H1 (cell line): ENCODE measurements around the gene LCOR. TPM values are rescaled to one million over a fixed set of nuclear protein-coding genes. Genes with fewer than 3 reads are reported as not detected.

ENCODE experiments used
- CTCF ChIA-PET: fragments of 300-600 bp; sonication (Branson Sonifier 250); formaldehyde crosslinking; loops from one replicate; lab custom pipeline; 2021; ENCODE audit not compliant: partially characterized antibody; lab: Charles Lee
- POLR2A ChIA-PET: fragments of 300-600 bp; sonication (Branson Sonifier 250); formaldehyde crosslinking; loops from one replicate; lab custom pipeline; 2021; ENCODE audit warnings: inconsistent platforms; ENCODE audit not compliant: partially characterized antibody; lab: Charles Lee
- DNase-seq, 2 experiments: peaks; one replicate each; pipeline versions ENCODE4 v3.0.0 to v3.0.0-alpha.2; 2010 to 2022; ENCODE audit warnings: low spot score in 2 of 2, low read depth in 1 of 2, mixed read lengths in 1 of 2
- FAIRE-seq: peaks from 2 replicates; lab custom pipeline; 2011; peaks lifted over from hg19 to GRCh38; lab: Jason Lieb, UNC
- H2AFZ ChIP-seq: 2 replicates; pipeline ENCODE4 v1.8.1; 2012; ENCODE audit warnings: low read length, inconsistent platforms
- H2AK5ac ChIP-seq: 2 replicates; pipeline ENCODE4 v1.6.1; 2013; ENCODE audit warnings: low read depth, low read length
- H2BK120ac ChIP-seq: replicated peaks from 2 replicates; pipeline ENCODE3; 2013; ENCODE audit warnings: low read depth, low read length, inconsistent platforms
- H2BK12ac ChIP-seq: 2 replicates; pipeline ENCODE4 v1.6.1; 2013; ENCODE audit warnings: low read depth, low read length
- H2BK15ac ChIP-seq: 2 replicates; pipeline ENCODE4 v1.6.1; 2013; ENCODE audit warnings: low read length
- H2BK20ac ChIP-seq: 2 replicates; pipeline ENCODE4 v1.6.1; 2013; ENCODE audit warnings: low read length
- H2BK5ac ChIP-seq: 2 replicates; pipeline ENCODE4 v1.6.1; 2013; ENCODE audit warnings: low read depth, low read length
- H3K14ac ChIP-seq: 2 replicates; pipeline ENCODE4 v1.6.1; 2013; ENCODE audit warnings: inconsistent platforms; ENCODE audit not compliant: insufficient read length
- H3K18ac ChIP-seq: 2 replicates; pipeline ENCODE4 v1.6.1; 2013; ENCODE audit warnings: low read length; ENCODE audit errors: extremely low read depth
- H3K23ac ChIP-seq: 2 replicates; pipeline ENCODE4 v1.6.1; 2013; ENCODE audit warnings: inconsistent platforms; ENCODE audit not compliant: insufficient read length
- H3K23me2 ChIP-seq: 2 replicates; pipeline ENCODE4 v1.6.1; 2013; ENCODE audit warnings: low read depth, low read length
- H3K27ac ChIP-seq: 2 replicates; pipeline ENCODE4 v1.6.1; 2011; ENCODE audit warnings: low read depth, low read length, inconsistent platforms
- H3K27me3 ChIP-seq, 4 experiments: replicated peaks in 1 of 4; 1 replicate in 1 of 4; 2 replicates in 3 of 4; pipeline versions ENCODE4 v1.6.1 to v1.8.1; 2011 to 2013; ENCODE audit warnings: low read length in 3 of 4, mild to moderate bottlenecking in 3 of 4, inconsistent platforms in 2 of 4, mixed read lengths in 2 of 4, moderate library complexity in 1 of 4; ENCODE audit not compliant: control insufficient read depth in 3 of 4, insufficient read depth in 3 of 4; ENCODE audit errors: extremely low read depth in 1 of 4
- H3K36me3 ChIP-seq, 4 experiments: 2 replicates each; pipeline versions ENCODE4 v1.6.1 to v1.8.1; 2011 to 2013; ENCODE audit warnings: mild to moderate bottlenecking in 4 of 4, low read length in 3 of 4, moderate library complexity in 2 of 4, control low read depth in 1 of 4, inconsistent platforms in 1 of 4; ENCODE audit not compliant: insufficient read depth in 4 of 4, control insufficient read depth in 2 of 4
- H3K4ac ChIP-seq: replicated peaks from 2 replicates; pipeline ENCODE3; 2013; ENCODE audit warnings: low read length, low read depth, mixed read lengths, inconsistent platforms; ENCODE audit not compliant: insufficient read length
- H3K4me1 ChIP-seq, 4 experiments: replicated peaks in 1 of 4; 1 replicate in 1 of 4; 2 replicates in 3 of 4; pipeline versions ENCODE4 v1.6.1 to v1.8.1; 2011 to 2013; ENCODE audit warnings: low read length in 3 of 4, inconsistent platforms in 2 of 4, mixed read lengths in 1 of 4; ENCODE audit not compliant: insufficient read depth in 4 of 4, control insufficient read depth in 3 of 4
- H3K4me2 ChIP-seq, 2 experiments: 2 replicates each; pipeline versions ENCODE4 v1.6.1 to v1.8.1; 2011 to 2013; ENCODE audit warnings: low read depth in 2 of 2, low read length in 2 of 2, control low read depth in 1 of 2, inconsistent platforms in 1 of 2, mild to moderate bottlenecking in 1 of 2; ENCODE audit not compliant: insufficient read depth in 1 of 2
- H3K4me3 ChIP-seq, 4 experiments: fragments of 200-600, 300-600 bp in 1 of 4; sonication (generic), shearing (Covaris generic), sonication (Bioruptor Twin) in 1 of 4; 2 replicates each; pipeline versions ENCODE4 v1.5.1 to v1.8.1; 2011 to 2016; ENCODE audit warnings: low read length in 4 of 4, low read depth in 3 of 4, control low read depth in 2 of 4, inconsistent platforms in 2 of 4, mild to moderate bottlenecking in 2 of 4, mixed read lengths in 1 of 4, moderate library complexity in 1 of 4; ENCODE audit not compliant: insufficient read depth in 2 of 4; ENCODE audit errors: extremely low read depth in 1 of 4
- H3K56ac ChIP-seq: replicated peaks from 2 replicates; pipeline ENCODE3; 2013; ENCODE audit warnings: low read depth, mild to moderate bottlenecking, mixed read lengths, low read length, inconsistent platforms; ENCODE audit not compliant: insufficient read length
- H3K79me1 ChIP-seq: 2 replicates; pipeline ENCODE4 v1.6.1; 2013; ENCODE audit warnings: low read depth, low read length, control low read depth
- H3K79me2 ChIP-seq, 2 experiments: 2 replicates each; pipeline versions ENCODE4 v1.6.1 to v1.8.1; 2012 to 2013; ENCODE audit warnings: low read length in 2 of 2, mild to moderate bottlenecking in 2 of 2, inconsistent platforms in 1 of 2; ENCODE audit not compliant: insufficient read depth in 2 of 2, control insufficient read depth in 1 of 2
- H3K9ac ChIP-seq, 4 experiments: replicated peaks in 1 of 4; 1 replicate in 1 of 4; 2 replicates in 3 of 4; pipeline versions ENCODE4 v1.6.1 to v1.8.1; 2011 to 2013; ENCODE audit warnings: low read depth in 3 of 4, low read length in 3 of 4, control low read depth in 2 of 4, mild to moderate bottlenecking in 2 of 4, moderate library complexity in 2 of 4, inconsistent platforms in 1 of 4; ENCODE audit errors: extremely low read depth in 1 of 4
- H3K9me3 ChIP-seq, 2 experiments: 2 replicates each; pipeline versions ENCODE4 v1.6.1 to v1.8.1; 2012 to 2013; ENCODE audit warnings: mild to moderate bottlenecking in 2 of 2, moderate library complexity in 2 of 2, control low read depth in 1 of 2, inconsistent platforms in 1 of 2, low read depth in 1 of 2, low read length in 1 of 2, mixed read lengths in 1 of 2; ENCODE audit not compliant: insufficient read depth in 2 of 2
- H4K20me1 ChIP-seq, 2 experiments: replicated peaks in 1 of 2; 2 replicates each; pipeline versions ENCODE3 to v1.8.1; 2011 to 2013; ENCODE audit warnings: inconsistent platforms in 2 of 2, low read length in 2 of 2, mild to moderate bottlenecking in 1 of 2; ENCODE audit not compliant: insufficient read depth in 2 of 2, control insufficient read depth in 1 of 2
- H4K5ac ChIP-seq: 2 replicates; pipeline ENCODE4 v1.6.1; 2013; ENCODE audit warnings: low read length, low read depth, mixed read lengths, inconsistent platforms; ENCODE audit not compliant: insufficient read length
- H4K8ac ChIP-seq: 2 replicates; pipeline ENCODE4 v1.8.0; 2013; ENCODE audit warnings: mild to moderate bottlenecking, moderate library complexity, low read length, inconsistent platforms; ENCODE audit not compliant: insufficient read depth; ENCODE audit errors: extremely low read depth
- H4K91ac ChIP-seq: replicated peaks from 2 replicates; pipeline ENCODE3; 2013; ENCODE audit warnings: low read length, mixed read lengths, inconsistent platforms; ENCODE audit not compliant: insufficient read length
- EP300 ChIP-seq, 2 experiments: IDR thresholded peaks; 1 replicate in 1 of 2; 2 replicates in 1 of 2; pipeline ENCODE4 v1.6.1; 2011 to 2012; ENCODE audit warnings: low read depth in 2 of 2, low read length in 2 of 2, mild to moderate bottlenecking in 2 of 2, borderline replicate concordance in 1 of 2, inconsistent platforms in 1 of 2, moderate library complexity in 1 of 2
- SP4 ChIP-seq: IDR thresholded peaks from 2 replicates; pipeline ENCODE4 v1.6.1; 2012; ENCODE audit warnings: low read length, inconsistent platforms
- USF2 ChIP-seq: IDR thresholded peaks from 2 replicates; pipeline ENCODE4 v1.6.1; 2011; ENCODE audit warnings: low read length, improper control_type of control experiment
- WGBS, 2 experiments: shearing (Covaris generic) in 1 of 2; methylation state at CpG; one replicate each; pipeline versions ENCODE4 v1.1.6 to v1.1.7; 2013 to 2015; ENCODE audit warnings: low lambda C conversion rate in 2 of 2, mixed read lengths in 2 of 2, inconsistent platforms in 1 of 2, low coverage in 1 of 2, missing lambda C conversion rate in 1 of 2; ENCODE audit not compliant: insufficient replicate concordance in 2 of 2, insufficient coverage in 1 of 2, insufficient read length in 1 of 2; ENCODE audit errors: extremely low coverage in 1 of 2, missing lambda C conversion rate in 1 of 2; 5-methylcytosine and 5-hydroxymethylcytosine counted together
- polyA plus RNA-seq, 7 experiments: library from polyadenylated mRNA; depleted of rRNA in 3 of 7; stranded (reverse) in 5 of 7; unstranded in 2 of 7; fragments of >200 nt in 5 of 7; fragments of 200-250 nt in 2 of 7; gene quantifications; 1 replicate in 5 of 7; 2 replicates in 1 of 7; 4 replicates in 1 of 7; pipeline versions ENCODE4 v1.2.1 to v1.2.3, GENCODE V29; 2011 to 2013; ENCODE audit warnings: missing spikeins in 2 of 7, mixed read lengths in 2 of 7
- total RNA-seq: library from RNA; stranded (reverse); fragmentation: NEBNext Ultra II Directional; extraction: Animal tissue kit (Norgen Biotek cat#: 25700); gene quantifications from 2 replicates; pipeline ENCODE4 v1.2.1, GENCODE V29; 2021

LCOR gene
- total and polyA plus RNA-seq, 2 of the 8 experiments (the other 6 are each of a cell fraction or from before 2014, with no cell fraction given), result 4.7 to 25.5 TPM

GRCh38 chr10:97005349-97005748 is 173.3 kb downstream of the LCOR start:
- Histone ChIP-seq H4K8ac (no peak overlapping the region), H3K56ac (no peak overlapping the region), H2AFZ (no peak overlapping the region), H3K79me2 (no peaks in the 10 kb centered on the region), H2BK20ac (no peak overlapping the region), H2AK5ac (no peak overlapping the region), H3K23ac (no peak overlapping the region), H3K9me3 (no peaks in the 10 kb centered on the region), H3K27me3 (no peaks in the 10 kb centered on the region), H4K20me1 (no peaks in the 10 kb centered on the region)
- DNase-seq (peak in 1 of 2 experiments; percentile 27), FAIRE-seq (no peak)
- TF ChIP-seq SP4 (no peak), EP300 (IDR thresholded peaks at IDR 0.05; ENCODE audit: borderline replicate concordance in 1 of 2, low read depth in 2 of 2, low read length in 2 of 2) (no peak), USF2 (0 out of 2 replicates have a peak, but pooled peaks have one; percentile 13)
- TF ChIP-seq, all 59 proteins: peak for 1
- H3K18ac ChIP-seq, result no peak overlapping the region
- H2BK120ac ChIP-seq, result no peak overlapping the region
- H3K27ac ChIP-seq, result no peak overlapping the region
- peaks cover 0 to 4% (median 1%) of the 10 kb centered on the region in 4 experiments; a peak in 4 of 7 replicates for H3K4me1 ChIP-seq
- peaks cover 1% of the 10 kb centered on the region; the same call in 1 of the 2 replicates for H3K23me2 ChIP-seq
- CTCF ChIA-PET, result interaction anchor here (0.6 to 8.1 kb wide), 5 partner anchors 11 to 495 kb away, joined by 3 to 47 read pairs (median 3); no protein-coding TSS in a partner anchor
- H2BK15ac ChIP-seq, result no peak overlapping the region
- no peak overlapping the region for H4K5ac ChIP-seq
- 91% methylated on average over 5 of the region's 5 CpGs; no CpG with 5 or more reads in 1 of the 2 experiments for WGBS, 2 experiments
- H3K4ac ChIP-seq, result no peak overlapping the region
- POLR2A ChIA-PET, result no interaction called here
- no peaks in the 10 kb centered on the region for H3K79me1 ChIP-seq
- no peak overlapping the region for H2BK5ac ChIP-seq
- no peak overlapping the region for H3K4me3 ChIP-seq
- H3K36me3 ChIP-seq, result no peaks in the 10 kb centered on the region
- no peak overlapping the region for H3K14ac ChIP-seq
- no peak overlapping the region for H3K4me2 ChIP-seq
- no peak overlapping the region for H4K91ac ChIP-seq
- H2BK12ac ChIP-seq, result no peak overlapping the region
- H3K9ac ChIP-seq, result no peak overlapping the region
